ENCODE data around the gene HMGCL.

DNA sequence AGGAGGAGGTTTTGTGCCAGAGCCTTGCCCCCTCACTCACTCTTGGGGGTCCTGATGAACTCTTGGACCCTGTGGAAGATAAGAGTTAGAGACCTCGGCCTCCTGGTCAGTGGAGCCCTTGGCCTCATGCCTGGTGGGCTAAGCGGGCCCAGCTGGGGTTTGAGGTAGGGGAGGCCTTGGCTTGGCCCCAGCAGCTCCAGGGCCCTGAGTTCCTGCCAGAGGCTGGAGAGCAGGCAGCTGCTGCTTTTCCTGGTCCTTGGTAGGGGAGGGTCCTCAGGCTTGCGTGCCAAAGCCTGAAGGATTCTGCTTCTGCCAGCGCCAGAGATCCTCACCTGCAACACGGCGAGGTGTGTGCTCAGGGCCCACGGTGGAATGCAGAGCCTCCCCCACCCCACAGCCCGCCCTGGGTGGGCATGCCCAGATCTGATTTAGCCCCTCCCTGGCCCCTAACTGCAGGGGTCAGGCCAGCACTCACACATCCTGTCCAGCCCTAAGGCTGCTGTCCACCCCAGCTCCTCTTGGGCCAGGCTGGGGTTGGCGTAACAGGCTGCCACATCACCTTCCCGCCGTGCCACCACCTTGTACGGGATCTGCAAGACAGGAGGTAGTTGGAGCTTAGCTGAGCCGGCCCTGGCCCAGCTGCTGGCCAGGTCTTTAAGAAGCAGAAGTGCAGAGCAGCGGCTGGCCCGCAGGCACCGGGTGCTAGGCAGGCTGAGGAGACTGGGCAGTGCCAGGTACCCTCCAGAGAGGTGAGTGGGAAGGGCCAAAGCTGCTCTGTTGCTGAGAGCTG is 29.4 kb downstream of the HMGCL start:
- TF ChIP-seq ISL1 (CRISPR knock-in tag; IDR thresholded peaks at IDR 0.05), result no peak
- TF ChIP-seq ZFP3 (CRISPR knock-in tag; IDR thresholded peaks at IDR 0.05), result no peak
- TF ChIP-seq, protein P1, sequence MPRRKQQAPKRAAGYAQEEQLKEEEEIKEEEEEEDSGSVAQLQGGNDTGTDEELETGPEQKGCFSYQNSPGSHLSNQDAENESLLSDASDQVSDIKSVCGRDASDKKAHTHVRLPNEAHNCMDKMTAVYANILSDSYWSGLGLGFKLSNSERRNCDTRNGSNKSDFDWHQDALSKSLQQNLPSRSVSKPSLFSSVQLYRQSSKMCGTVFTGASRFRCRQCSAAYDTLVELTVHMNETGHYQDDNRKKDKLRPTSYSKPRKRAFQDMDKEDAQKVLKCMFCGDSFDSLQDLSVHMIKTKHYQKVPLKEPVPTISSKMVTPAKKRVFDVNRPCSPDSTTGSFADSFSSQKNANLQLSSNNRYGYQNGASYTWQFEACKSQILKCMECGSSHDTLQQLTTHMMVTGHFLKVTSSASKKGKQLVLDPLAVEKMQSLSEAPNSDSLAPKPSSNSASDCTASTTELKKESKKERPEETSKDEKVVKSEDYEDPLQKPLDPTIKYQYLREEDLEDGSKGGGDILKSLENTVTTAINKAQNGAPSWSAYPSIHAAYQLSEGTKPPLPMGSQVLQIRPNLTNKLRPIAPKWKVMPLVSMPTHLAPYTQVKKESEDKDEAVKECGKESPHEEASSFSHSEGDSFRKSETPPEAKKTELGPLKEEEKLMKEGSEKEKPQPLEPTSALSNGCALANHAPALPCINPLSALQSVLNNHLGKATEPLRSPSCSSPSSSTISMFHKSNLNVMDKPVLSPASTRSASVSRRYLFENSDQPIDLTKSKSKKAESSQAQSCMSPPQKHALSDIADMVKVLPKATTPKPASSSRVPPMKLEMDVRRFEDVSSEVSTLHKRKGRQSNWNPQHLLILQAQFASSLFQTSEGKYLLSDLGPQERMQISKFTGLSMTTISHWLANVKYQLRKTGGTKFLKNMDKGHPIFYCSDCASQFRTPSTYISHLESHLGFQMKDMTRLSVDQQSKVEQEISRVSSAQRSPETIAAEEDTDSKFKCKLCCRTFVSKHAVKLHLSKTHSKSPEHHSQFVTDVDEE (CRISPR knock-in tag; IDR thresholded peaks at IDR 0.05), result no peak
- TF ChIP-seq, protein P2, sequence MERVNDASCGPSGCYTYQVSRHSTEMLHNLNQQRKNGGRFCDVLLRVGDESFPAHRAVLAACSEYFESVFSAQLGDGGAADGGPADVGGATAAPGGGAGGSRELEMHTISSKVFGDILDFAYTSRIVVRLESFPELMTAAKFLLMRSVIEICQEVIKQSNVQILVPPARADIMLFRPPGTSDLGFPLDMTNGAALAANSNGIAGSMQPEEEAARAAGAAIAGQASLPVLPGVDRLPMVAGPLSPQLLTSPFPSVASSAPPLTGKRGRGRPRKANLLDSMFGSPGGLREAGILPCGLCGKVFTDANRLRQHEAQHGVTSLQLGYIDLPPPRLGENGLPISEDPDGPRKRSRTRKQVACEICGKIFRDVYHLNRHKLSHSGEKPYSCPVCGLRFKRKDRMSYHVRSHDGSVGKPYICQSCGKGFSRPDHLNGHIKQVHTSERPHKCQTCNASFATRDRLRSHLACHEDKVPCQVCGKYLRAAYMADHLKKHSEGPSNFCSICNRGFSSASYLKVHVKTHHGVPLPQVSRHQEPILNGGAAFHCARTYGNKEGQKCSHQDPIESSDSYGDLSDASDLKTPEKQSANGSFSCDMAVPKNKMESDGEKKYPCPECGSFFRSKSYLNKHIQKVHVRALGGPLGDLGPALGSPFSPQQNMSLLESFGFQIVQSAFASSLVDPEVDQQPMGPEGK (CRISPR knock-in tag; IDR thresholded peaks at IDR 0.05; ENCODE audit: borderline replicate concordance), result no peak
- TF ChIP-seq TOX (CRISPR knock-in tag; IDR thresholded peaks at IDR 0.05; ENCODE audit: borderline replicate concordance), result no peak
- no peak for TF ChIP-seq RARB (CRISPR knock-in tag; IDR thresholded peaks at IDR 0.05)
- no peak for TF ChIP-seq ARNTL (CRISPR knock-in tag; IDR thresholded peaks at IDR 0.05; ENCODE audit: borderline replicate concordance, low read depth)
- TF ChIP-seq, protein P3, sequence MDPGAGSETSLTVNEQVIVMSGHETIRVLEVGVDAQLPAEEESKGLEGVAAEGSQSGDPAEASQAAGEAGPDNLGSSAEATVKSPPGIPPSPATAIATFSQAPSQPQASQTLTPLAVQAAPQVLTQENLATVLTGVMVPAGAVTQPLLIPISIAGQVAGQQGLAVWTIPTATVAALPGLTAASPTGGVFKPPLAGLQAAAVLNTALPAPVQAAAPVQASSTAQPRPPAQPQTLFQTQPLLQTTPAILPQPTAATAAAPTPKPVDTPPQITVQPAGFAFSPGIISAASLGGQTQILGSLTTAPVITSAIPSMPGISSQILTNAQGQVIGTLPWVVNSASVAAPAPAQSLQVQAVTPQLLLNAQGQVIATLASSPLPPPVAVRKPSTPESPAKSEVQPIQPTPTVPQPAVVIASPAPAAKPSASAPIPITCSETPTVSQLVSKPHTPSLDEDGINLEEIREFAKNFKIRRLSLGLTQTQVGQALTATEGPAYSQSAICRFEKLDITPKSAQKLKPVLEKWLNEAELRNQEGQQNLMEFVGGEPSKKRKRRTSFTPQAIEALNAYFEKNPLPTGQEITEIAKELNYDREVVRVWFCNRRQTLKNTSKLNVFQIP (CRISPR knock-in tag; IDR thresholded peaks at IDR 0.05; ENCODE audit: borderline replicate concordance, low read depth), result no peak
- no peak for TF ChIP-seq ZFP30 (CRISPR knock-in tag; IDR thresholded peaks at IDR 0.05)
- TF ChIP-seq, protein P4, sequence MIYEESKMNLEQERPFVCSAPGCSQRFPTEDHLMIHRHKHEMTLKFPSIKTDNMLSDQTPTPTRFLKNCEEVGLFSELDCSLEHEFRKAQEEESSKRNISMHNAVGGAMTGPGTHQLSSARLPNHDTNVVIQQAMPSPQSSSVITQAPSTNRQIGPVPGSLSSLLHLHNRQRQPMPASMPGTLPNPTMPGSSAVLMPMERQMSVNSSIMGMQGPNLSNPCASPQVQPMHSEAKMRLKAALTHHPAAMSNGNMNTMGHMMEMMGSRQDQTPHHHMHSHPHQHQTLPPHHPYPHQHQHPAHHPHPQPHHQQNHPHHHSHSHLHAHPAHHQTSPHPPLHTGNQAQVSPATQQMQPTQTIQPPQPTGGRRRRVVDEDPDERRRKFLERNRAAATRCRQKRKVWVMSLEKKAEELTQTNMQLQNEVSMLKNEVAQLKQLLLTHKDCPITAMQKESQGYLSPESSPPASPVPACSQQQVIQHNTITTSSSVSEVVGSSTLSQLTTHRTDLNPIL (CRISPR knock-in tag; IDR thresholded peaks at IDR 0.05; ENCODE audit: low read depth), result no peak
- TF ChIP-seq, protein P5, sequence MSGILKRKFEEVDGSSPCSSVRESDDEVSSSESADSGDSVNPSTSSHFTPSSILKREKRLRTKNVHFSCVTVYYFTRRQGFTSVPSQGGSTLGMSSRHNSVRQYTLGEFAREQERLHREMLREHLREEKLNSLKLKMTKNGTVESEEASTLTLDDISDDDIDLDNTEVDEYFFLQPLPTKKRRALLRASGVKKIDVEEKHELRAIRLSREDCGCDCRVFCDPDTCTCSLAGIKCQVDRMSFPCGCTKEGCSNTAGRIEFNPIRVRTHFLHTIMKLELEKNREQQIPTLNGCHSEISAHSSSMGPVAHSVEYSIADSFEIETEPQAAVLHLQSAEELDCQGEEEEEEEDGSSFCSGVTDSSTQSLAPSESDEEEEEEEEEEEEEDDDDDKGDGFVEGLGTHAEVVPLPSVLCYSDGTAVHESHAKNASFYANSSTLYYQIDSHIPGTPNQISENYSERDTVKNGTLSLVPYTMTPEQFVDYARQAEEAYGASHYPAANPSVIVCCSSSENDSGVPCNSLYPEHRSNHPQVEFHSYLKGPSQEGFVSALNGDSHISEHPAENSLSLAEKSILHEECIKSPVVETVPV (CRISPR knock-in tag; IDR thresholded peaks at IDR 0.05), result no peak
- no peak for TF ChIP-seq GLIS3 (CRISPR knock-in tag; IDR thresholded peaks at IDR 0.05)
